Measurements from ENCODE around the gene LRMDA.
"Not testable (repeated sequence)": the region's sequence is repeated elsewhere in the genome, so short reads cannot be mapped to it uniquely, and the experiment has no call there.

LRMDA gene

DNA sequence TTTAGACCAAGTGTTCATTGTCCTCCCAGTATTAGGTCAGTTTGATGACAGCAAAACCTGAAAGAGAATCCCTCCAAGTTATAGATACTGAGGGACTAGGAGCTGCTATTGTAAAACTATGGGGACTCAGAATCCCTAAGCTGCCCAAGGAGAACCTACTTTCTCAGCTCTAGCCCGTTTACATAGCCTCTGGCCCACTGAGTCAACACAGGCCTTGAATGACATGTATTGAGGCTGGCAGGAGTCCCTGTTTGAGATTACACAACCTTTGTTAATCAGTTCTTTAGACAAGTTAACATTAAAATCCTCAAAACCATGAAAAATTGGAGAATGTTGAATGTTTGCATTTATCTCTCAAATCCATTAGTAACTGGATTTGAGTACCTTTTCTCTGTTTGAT, 1127.2 kb downstream of the LRMDA start:
- no peak for DNase-seq

DNA sequence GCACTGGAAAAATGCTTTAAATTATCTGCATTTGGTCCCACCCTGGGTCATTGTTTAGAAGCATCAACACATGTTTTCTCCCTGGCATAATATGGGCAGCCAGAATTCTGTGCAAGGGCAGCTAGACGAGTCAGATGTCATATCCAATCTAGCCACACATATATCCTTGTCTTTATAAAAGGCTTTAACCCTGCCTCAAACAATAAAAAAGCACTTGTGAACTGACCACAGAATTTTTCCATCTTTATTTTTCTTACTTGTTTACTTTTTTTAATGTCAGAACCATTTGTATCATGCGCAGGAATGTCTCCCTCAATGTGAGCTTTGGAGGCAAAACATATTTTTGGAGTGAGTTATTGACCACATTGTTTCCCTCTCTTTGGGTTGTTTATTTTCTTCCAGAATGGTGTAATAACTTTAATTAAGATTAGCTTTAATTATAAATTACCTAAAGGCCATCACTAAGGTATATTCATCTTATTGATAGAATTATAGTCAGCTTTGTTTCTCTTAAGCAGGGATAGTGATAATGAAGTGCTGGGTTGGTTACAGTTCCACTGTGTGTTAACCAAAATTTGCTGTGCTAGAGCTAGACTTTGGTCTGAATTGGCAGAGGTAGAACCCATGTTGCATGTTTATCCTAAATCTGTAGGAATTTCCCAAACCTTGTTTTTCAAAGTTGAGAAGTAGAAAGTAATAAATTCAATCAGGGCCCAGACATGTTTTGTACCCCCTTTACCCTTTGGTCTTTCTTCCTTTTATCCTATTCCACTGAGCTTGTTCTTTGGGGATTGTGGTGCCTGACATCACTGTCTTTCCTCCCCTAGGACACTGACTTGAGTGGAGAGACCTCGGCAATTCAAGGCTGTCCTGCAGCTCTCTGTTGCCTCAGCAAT, 1127.8 kb downstream of the LRMDA start:
- DNase-seq: no peak

- DNase-seq: no peak
These were observed 1128.4 kb downstream of the LRMDA start for GRCh38 chr10:76559892-76560220.

- no peak for DNase-seq
These were observed 1128.9 kb downstream of the LRMDA start for GRCh38 chr10:76560338-76560737.

DNA sequence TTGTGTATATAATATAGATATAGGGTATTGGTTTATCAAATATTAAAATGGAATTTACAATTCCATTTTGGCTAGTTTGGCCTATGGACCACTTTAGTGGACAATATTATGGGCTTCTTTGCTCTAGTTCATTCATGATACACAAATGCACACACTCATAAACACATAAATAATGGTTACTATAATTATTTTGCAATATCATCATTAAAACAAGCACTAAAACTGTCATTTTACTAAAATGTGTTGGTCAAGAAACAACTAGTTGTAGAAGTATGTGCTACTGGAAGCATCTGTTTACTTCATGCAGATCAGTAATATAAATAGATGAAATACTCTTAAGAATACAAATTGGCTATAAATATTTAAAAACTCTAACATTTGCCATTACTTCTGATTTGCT, 1131.9 kb downstream of the LRMDA start:
- no peak for DNase-seq

DNA sequence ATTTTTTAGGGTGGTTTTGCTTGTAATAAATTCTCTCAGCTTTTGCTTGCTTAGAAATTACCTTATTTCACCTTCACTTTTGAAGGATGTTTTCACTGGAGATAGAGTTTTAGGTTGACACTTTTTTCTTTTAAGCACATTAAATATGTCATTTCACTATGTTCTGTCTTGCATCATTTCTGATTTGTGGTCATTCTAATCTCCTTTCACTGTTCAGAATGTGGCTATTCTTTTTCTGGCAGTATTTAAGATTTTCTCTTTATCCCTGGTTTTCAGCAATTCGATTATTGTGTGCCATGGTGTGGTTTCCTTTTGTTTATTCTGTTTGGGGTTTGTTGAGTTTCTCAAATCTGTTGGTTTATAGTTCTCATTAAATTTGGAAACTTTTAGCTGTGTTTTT, 1140.6 kb downstream of the LRMDA start:
- DNase-seq: no peak

DNA sequence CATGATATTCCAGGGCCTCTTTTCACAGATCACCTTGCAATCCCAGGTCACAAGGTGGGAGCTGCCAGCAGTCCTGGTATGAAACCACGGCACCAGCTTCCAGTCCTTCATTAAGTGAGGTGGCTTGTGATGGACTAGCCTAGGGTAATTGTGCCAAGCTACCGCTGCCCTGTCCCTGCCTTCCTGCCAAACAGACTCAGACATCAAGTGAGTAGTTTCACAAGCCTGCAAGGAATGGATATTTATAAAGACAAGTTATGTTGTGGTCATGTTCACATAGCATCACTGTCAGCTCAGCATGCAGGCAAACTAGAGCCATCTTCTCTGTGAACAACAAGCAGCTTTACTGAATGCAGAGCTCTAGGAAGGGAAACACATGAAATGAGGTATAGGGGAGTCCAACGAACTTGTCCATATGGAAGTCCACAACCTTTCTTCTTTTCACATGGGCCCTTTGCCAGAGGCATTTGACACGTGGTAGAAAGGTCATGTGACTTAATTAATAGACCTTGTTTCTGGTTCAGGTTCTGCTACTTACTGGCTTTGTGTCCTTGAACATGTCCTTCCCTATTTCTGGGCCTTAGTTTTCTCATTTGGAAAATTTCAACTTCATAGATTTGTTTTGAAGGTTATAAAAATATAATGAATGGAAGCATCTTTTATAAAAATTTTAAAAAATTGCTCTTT, 1145.0 kb downstream of the LRMDA start:
- no peak for DNase-seq

GRCh38 chr10:76577455-76577854, 1146.0 kb downstream of the LRMDA start:
- DNase-seq: no peak

DNA sequence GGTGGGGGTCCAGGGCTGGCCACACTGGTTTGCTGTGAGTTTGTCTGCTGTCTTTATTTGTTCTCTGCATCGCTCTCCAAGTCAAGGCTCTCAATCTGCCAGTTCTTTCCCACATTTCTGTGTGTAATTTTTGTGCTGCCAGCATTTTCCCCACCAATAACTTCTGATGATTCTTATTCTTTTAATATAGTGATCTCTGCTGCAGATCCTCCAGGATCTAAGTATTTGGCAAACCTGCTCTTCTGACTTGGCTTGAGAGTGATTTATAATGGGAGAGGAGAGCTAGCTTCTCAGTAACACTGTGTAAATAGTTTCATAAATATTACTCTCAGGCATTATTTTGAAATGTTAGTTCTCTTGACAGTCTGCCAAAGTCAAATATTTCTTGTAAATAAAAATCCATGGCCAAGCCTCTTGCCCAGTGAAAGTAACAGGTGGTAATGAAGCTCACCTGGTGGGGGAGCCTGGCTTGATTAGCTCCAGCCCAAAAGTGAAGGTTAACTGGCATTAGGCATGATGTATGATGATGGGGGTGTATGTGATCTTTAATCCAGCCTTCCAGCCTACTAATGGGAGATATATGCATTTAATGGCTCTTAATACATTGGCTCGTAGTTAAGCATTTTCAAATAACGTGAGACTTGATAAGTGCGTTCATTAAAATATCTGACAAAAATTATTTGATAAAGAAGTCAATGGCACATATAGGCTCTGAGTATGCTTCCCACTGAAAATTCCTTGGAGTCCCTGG, 1150.3 kb downstream of the LRMDA start:
- DNase-seq: no peak

- DNase-seq: no peak
These were observed 1151.1 kb downstream of the LRMDA start for GRCh38 chr10:76582531-76582930.

GRCh38 chr10:76583711-76584161, 1152.3 kb downstream of the LRMDA start:
- no peak for DNase-seq

GRCh38 chr10:76584466-76584865, 1153.0 kb downstream of the LRMDA start:
- DNase-seq: not testable (repeated sequence)
